ENCODE results near the gene ZNF804A. TPM values are rescaled to one million over a fixed set of nuclear protein-coding genes. Genes with fewer than 3 reads are reported as not detected.

ZNF804A gene
- total RNA-seq, 4 donors from 2014 or later: 0.42 to 0.44 TPM; not detected in 2

DNA sequence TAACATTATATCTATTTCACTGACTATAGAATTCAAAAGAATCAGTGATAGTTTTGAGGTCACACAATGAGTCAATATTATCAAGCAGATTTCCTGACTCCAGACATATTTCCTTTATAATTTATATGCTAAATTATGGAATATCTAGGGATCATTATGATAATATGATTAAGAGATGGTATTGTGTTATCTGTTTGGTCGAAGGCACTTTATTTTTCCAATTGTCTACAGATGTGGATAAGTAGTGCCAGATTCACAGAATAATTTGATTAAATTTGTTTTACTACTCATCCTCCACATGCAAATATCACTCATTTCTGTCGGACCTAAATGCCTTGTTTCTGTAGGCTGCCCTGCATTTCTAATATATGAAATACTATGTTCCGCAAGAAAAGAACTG is 4.4 kb downstream of the ZNF804A start:
- Histone ChIP-seq H3K36me3 (no peaks in the 10 kb centered on the region), H3K27me3 (no peaks in the 10 kb centered on the region), H3K4me3 (no peak overlapping the region), H3K4me1 (peaks cover 0 to 11% (median 0%) of the 10 kb centered on the region in 4 donors), H3K9me3 (no peaks in the 10 kb centered on the region), H3K27ac (no peak overlapping the region)
- no peak for DNase-seq (ENCODE audit: low spot score in 2 of 2)
- TF ChIP-seq, protein P1, sequence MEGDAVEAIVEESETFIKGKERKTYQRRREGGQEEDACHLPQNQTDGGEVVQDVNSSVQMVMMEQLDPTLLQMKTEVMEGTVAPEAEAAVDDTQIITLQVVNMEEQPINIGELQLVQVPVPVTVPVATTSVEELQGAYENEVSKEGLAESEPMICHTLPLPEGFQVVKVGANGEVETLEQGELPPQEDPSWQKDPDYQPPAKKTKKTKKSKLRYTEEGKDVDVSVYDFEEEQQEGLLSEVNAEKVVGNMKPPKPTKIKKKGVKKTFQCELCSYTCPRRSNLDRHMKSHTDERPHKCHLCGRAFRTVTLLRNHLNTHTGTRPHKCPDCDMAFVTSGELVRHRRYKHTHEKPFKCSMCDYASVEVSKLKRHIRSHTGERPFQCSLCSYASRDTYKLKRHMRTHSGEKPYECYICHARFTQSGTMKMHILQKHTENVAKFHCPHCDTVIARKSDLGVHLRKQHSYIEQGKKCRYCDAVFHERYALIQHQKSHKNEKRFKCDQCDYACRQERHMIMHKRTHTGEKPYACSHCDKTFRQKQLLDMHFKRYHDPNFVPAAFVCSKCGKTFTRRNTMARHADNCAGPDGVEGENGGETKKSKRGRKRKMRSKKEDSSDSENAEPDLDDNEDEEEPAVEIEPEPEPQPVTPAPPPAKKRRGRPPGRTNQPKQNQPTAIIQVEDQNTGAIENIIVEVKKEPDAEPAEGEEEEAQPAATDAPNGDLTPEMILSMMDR (IDR thresholded peaks at IDR 0.05): no peak
- TF ChIP-seq POLR2A (IDR thresholded peaks at IDR 0.05) (no peak), EP300 (IDR thresholded peaks at IDR 0.05) (no peak)
- WGBS, 2 donors: 77 to 79% methylated on average over 3 of the region's 3 CpGs

DNA sequence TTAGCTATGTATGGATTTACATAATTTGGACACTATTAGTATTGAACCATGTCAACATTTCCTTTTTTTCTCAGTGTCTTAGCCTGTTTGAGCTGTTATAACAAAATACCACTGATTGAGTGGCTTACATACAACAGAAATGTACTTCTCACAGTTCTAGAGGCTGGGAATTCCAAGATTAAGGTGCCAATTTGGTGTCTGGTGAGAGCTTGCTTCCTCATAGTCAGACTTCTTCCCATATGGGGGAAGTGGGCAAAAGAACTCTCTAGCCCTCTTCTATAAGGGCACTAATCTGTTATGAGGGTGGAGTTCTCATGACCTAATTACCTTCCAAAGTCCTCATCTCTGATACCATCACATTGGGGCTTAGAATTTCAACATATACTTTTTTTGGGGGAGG is 12.6 kb downstream of the ZNF804A start:
- TF ChIP-seq, protein P1 (IDR thresholded peaks at IDR 0.05): no peak
- no peak for TF ChIP-seq EP300 (IDR thresholded peaks at IDR 0.05)
- no peak for TF ChIP-seq POLR2A (IDR thresholded peaks at IDR 0.05)
- Histone ChIP-seq H3K36me3 (no peaks in the 10 kb centered on the region), H3K4me1 (no peaks in the 10 kb centered on the region), H3K27me3 (no peaks in the 10 kb centered on the region), H3K9me3 (peaks cover 0 to 6% (median 0%) of the 10 kb centered on the region in 4 donors), H3K4me3 (no peak overlapping the region), H3K27ac (no peak overlapping the region)
- no peak for DNase-seq (ENCODE audit: low spot score in 2 of 2)

DNA sequence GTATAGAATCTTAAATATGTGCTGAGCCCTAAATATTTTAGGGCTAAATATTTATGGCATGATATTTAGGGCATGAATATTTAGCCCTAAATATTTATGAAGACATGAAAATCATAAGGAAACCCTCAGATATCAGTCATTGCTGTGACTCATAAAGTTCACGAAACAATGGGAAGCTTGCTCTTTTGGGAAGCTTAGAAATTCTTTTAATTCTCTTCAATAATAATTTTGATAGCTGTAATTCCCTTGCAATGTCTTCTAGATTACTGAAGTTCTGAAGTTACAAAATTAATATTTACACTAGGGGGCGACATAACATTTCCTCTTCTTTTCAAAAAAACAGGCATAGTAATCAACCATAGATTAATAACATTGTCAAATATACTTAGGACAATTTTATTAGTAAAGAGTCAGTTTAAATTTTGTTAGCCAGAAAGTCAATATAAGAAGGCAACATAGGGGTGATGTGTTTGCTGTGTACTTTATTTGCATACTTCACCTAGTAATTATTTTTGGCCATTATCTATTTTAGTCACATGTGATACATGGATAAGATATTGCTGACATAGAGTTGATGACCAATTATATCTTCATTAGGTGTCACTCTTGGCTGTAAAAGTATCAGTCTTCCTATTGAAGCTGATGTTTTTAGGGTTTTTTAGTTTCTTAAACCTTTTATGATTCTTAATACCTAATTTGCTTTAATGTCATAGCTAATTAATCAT is 13.2 kb downstream of the ZNF804A start:
- no peak for DNase-seq (ENCODE audit: low spot score in 2 of 2)
- no peaks in the 10 kb centered on the region for H3K27me3 ChIP-seq
- no peaks in the 10 kb centered on the region for H3K4me1 ChIP-seq
- no peak overlapping the region for H3K27ac ChIP-seq
- no peak for TF ChIP-seq POLR2A (IDR thresholded peaks at IDR 0.05)
- TF ChIP-seq, protein P1 (IDR thresholded peaks at IDR 0.05): peak in 1 of 5 experiments; percentile 45
- peaks cover 0 to 6% (median 0%) of the 10 kb centered on the region in 4 donors for H3K9me3 ChIP-seq
- H3K36me3 ChIP-seq: no peaks in the 10 kb centered on the region
- 23 to 32% methylated on average over 2 of the region's 2 CpGs for WGBS, 2 donors
- H3K4me3 ChIP-seq: no peak overlapping the region

GRCh38 chr2:184620367-184620766 is 22.0 kb downstream of the ZNF804A start:
- H3K27me3 ChIP-seq: no peaks in the 10 kb centered on the region
- H3K27ac ChIP-seq: no peak overlapping the region
- 46 to 58% methylated on average over 1 of the region's 1 CpG for WGBS, 2 donors
- DNase-seq (ENCODE audit: low spot score in 2 of 2): no peak
- no peak overlapping the region for H3K4me3 ChIP-seq
- TF ChIP-seq POLR2A (IDR thresholded peaks at IDR 0.05) (no peak), EP300 (IDR thresholded peaks at IDR 0.05) (no peak)
- TF ChIP-seq, protein P1 (IDR thresholded peaks at IDR 0.05): no peak
- no peaks in the 10 kb centered on the region for H3K4me1 ChIP-seq
- no peaks in the 10 kb centered on the region for H3K9me3 ChIP-seq
- H3K36me3 ChIP-seq: no peaks in the 10 kb centered on the region

DNA sequence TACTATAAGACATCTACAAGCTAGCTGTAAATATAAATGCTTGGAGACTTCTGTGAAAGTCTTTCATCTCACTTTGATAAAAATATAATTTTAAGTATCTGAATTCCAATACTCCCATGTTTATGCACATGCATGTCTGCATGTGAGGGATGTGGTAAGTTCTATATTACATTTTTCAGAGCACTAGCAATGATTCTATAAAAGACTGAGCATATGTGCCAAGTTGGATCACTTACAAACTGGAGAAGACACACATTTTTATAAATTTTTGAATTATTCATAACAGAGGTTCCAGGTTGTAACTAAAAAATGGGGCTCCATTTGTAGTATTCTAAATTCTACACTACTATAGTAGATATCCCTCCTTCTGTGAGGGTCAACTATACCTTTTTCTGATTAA is 26.0 kb downstream of the ZNF804A start:
- Histone ChIP-seq H3K27me3 (no peaks in the 10 kb centered on the region), H3K27ac (no peak overlapping the region), H3K36me3 (no peaks in the 10 kb centered on the region), H3K4me1 (no peaks in the 10 kb centered on the region), H3K9me3 (no peaks in the 10 kb centered on the region), H3K4me3 (no peak overlapping the region)
- no peak for TF ChIP-seq EP300 (IDR thresholded peaks at IDR 0.05)
- no peak for TF ChIP-seq POLR2A (IDR thresholded peaks at IDR 0.05)
- TF ChIP-seq, protein P1 (IDR thresholded peaks at IDR 0.05): no peak
- no peak for DNase-seq (ENCODE audit: low spot score in 2 of 2)
